ENCODE results near the gene TBC1D2B.
"Not testable (repeated sequence)": the region's sequence is repeated elsewhere in the genome, so short reads cannot be mapped to it uniquely, and the experiment has no call there.

TBC1D2B gene

GRCh38 chr15:77979157-77979556, 98.4 kb downstream of the TBC1D2B start:
- not testable (repeated sequence) for H3K36me3 ChIP-seq (ENCODE audit: insufficient read depth, low read depth, low read length); H3K4me1 ChIP-seq (ENCODE audit: insufficient read depth, low read length); H3K9ac ChIP-seq (ENCODE audit: low read depth, low read length); H3K27ac ChIP-seq (ENCODE audit: low read length); H3K9me3 ChIP-seq (ENCODE audit: insufficient read depth, low read depth, low read length); H3K4me3 ChIP-seq (ENCODE audit: low read length); H3K27me3 ChIP-seq (ENCODE audit: insufficient read depth, low read length)

- not testable (repeated sequence) for H3K9ac ChIP-seq (ENCODE audit: low read depth, low read length); H3K4me1 ChIP-seq (ENCODE audit: insufficient read depth, low read length); H3K36me3 ChIP-seq (ENCODE audit: insufficient read depth, low read depth, low read length); H3K9me3 ChIP-seq (ENCODE audit: insufficient read depth, low read depth, low read length); H3K27me3 ChIP-seq (ENCODE audit: insufficient read depth, low read length); H3K27ac ChIP-seq (ENCODE audit: low read length); H3K4me3 ChIP-seq (ENCODE audit: low read length)
These were observed 98.8 kb downstream of the TBC1D2B start for GRCh38 chr15:77978759-77979145.

GRCh38 chr15:77977903-77978758, 99.4 kb downstream of the TBC1D2B start:
- H3K4me1 ChIP-seq (ENCODE audit: insufficient read depth, low read length); H3K9ac ChIP-seq (ENCODE audit: low read depth, low read length); H3K27me3 ChIP-seq (ENCODE audit: insufficient read depth, low read length); H3K4me3 ChIP-seq (ENCODE audit: low read length); H3K9me3 ChIP-seq (ENCODE audit: insufficient read depth, low read depth, low read length); H3K27ac ChIP-seq (ENCODE audit: low read length); H3K36me3 ChIP-seq (ENCODE audit: insufficient read depth, low read depth, low read length): not testable (repeated sequence)

- not testable (repeated sequence) for H3K9me3 ChIP-seq (ENCODE audit: insufficient read depth, low read depth, low read length); H3K4me1 ChIP-seq (ENCODE audit: insufficient read depth, low read length); H3K27me3 ChIP-seq (ENCODE audit: insufficient read depth, low read length); H3K27ac ChIP-seq (ENCODE audit: low read length); H3K4me3 ChIP-seq (ENCODE audit: low read length); H3K36me3 ChIP-seq (ENCODE audit: insufficient read depth, low read depth, low read length); H3K9ac ChIP-seq (ENCODE audit: low read depth, low read length)
These were observed 100.6 kb downstream of the TBC1D2B start for GRCh38 chr15:77976760-77977525.

GRCh38 chr15:77976095-77976450, 101.4 kb downstream of the TBC1D2B start:
- H3K9me3 ChIP-seq (ENCODE audit: insufficient read depth, low read depth, low read length); H3K4me3 ChIP-seq (ENCODE audit: low read length); H3K4me1 ChIP-seq (ENCODE audit: insufficient read depth, low read length); H3K36me3 ChIP-seq (ENCODE audit: insufficient read depth, low read depth, low read length); H3K9ac ChIP-seq (ENCODE audit: low read depth, low read length); H3K27ac ChIP-seq (ENCODE audit: low read length); H3K27me3 ChIP-seq (ENCODE audit: insufficient read depth, low read length): not testable (repeated sequence)

GRCh38 chr15:77975332-77976094, 102.0 kb downstream of the TBC1D2B start:
- no peak overlapping the region for H3K27ac ChIP-seq (ENCODE audit: low read length)
- no peaks in the 10 kb centered on the region for H3K27me3 ChIP-seq (ENCODE audit: insufficient read depth, low read length)
- H3K9me3 ChIP-seq (ENCODE audit: insufficient read depth, low read depth, low read length), result no peaks in the 10 kb centered on the region
- H3K9ac ChIP-seq (ENCODE audit: low read depth, low read length), result no peak overlapping the region
- no peaks in the 10 kb centered on the region for H3K36me3 ChIP-seq (ENCODE audit: insufficient read depth, low read depth, low read length)
- H3K4me3 ChIP-seq (ENCODE audit: low read length), result no peak overlapping the region
- H3K4me1 ChIP-seq (ENCODE audit: insufficient read depth, low read length), result no peaks in the 10 kb centered on the region

- H3K36me3 ChIP-seq (ENCODE audit: insufficient read depth, low read depth, low read length), result no peaks in the 10 kb centered on the region
- H3K27me3 ChIP-seq (ENCODE audit: insufficient read depth, low read length), result no peaks in the 10 kb centered on the region
- no peak overlapping the region for H3K9ac ChIP-seq (ENCODE audit: low read depth, low read length)
- H3K4me3 ChIP-seq (ENCODE audit: low read length), result no peak overlapping the region
- no peaks in the 10 kb centered on the region for H3K9me3 ChIP-seq (ENCODE audit: insufficient read depth, low read depth, low read length)
- no peaks in the 10 kb centered on the region for H3K4me1 ChIP-seq (ENCODE audit: insufficient read depth, low read length)
- no peak overlapping the region for H3K27ac ChIP-seq (ENCODE audit: low read length)
These were observed 102.8 kb downstream of the TBC1D2B start for GRCh38 chr15:77974416-77975331.

- no peaks in the 10 kb centered on the region for H3K27me3 ChIP-seq (ENCODE audit: insufficient read depth, low read length)
- no peak overlapping the region for H3K4me3 ChIP-seq (ENCODE audit: low read length)
- H3K4me1 ChIP-seq (ENCODE audit: insufficient read depth, low read length), result no peaks in the 10 kb centered on the region
- no peaks in the 10 kb centered on the region for H3K36me3 ChIP-seq (ENCODE audit: insufficient read depth, low read depth, low read length)
- no peaks in the 10 kb centered on the region for H3K9me3 ChIP-seq (ENCODE audit: insufficient read depth, low read depth, low read length)
- H3K9ac ChIP-seq (ENCODE audit: low read depth, low read length), result no peak overlapping the region
- H3K27ac ChIP-seq (ENCODE audit: low read length), result no peak overlapping the region
These were observed 103.5 kb downstream of the TBC1D2B start for GRCh38 chr15:77974098-77974414.

GRCh38 chr15:77973273-77974097, 104.0 kb downstream of the TBC1D2B start:
- not testable (repeated sequence) for H3K27me3 ChIP-seq (ENCODE audit: insufficient read depth, low read length); H3K4me1 ChIP-seq (ENCODE audit: insufficient read depth, low read length); H3K9ac ChIP-seq (ENCODE audit: low read depth, low read length); H3K27ac ChIP-seq (ENCODE audit: low read length); H3K9me3 ChIP-seq (ENCODE audit: insufficient read depth, low read depth, low read length); H3K36me3 ChIP-seq (ENCODE audit: insufficient read depth, low read depth, low read length); H3K4me3 ChIP-seq (ENCODE audit: low read length)

- H3K27ac ChIP-seq (ENCODE audit: low read length); H3K36me3 ChIP-seq (ENCODE audit: insufficient read depth, low read depth, low read length); H3K9me3 ChIP-seq (ENCODE audit: insufficient read depth, low read depth, low read length); H3K4me3 ChIP-seq (ENCODE audit: low read length); H3K4me1 ChIP-seq (ENCODE audit: insufficient read depth, low read length); H3K27me3 ChIP-seq (ENCODE audit: insufficient read depth, low read length); H3K9ac ChIP-seq (ENCODE audit: low read depth, low read length): not testable (repeated sequence)
These were observed 104.8 kb downstream of the TBC1D2B start for GRCh38 chr15:77972706-77973105.

GRCh38 chr15:77971875-77972274, 105.6 kb downstream of the TBC1D2B start:
- not testable (repeated sequence) for H3K27ac ChIP-seq (ENCODE audit: low read length); H3K36me3 ChIP-seq (ENCODE audit: insufficient read depth, low read depth, low read length); H3K4me3 ChIP-seq (ENCODE audit: low read length); H3K9ac ChIP-seq (ENCODE audit: low read depth, low read length); H3K4me1 ChIP-seq (ENCODE audit: insufficient read depth, low read length); H3K9me3 ChIP-seq (ENCODE audit: insufficient read depth, low read depth, low read length); H3K27me3 ChIP-seq (ENCODE audit: insufficient read depth, low read length)
